ENCODE data around the gene FARP1.
"Not testable (repeated sequence)": the region's sequence is repeated elsewhere in the genome, so short reads cannot be mapped to it uniquely, and the experiment has no call there.

FARP1 gene

GRCh38 chr13:98228661-98229341 lies 85.9 kb downstream of the FARP1 start:
- H3K36me3 ChIP-seq (ENCODE audit: control insufficient read depth in 4 of 4, insufficient read depth in 4 of 4, low read length in 3 of 4), result no peaks in the 10 kb centered on the region
- POLR2A ChIA-PET, result no interaction called here
- CTCF ChIA-PET, result no interaction called here
- DNase-seq, result no peak
- H3K27me3 ChIP-seq (replicated peaks in 2 of 5; ENCODE audit: control insufficient read depth in 4 of 5, insufficient read depth in 5 of 5, low read length in 4 of 5), result no peaks in the 10 kb centered on the region
- H3K4me3 ChIP-seq (ENCODE audit: control insufficient read depth in 1 of 7, extremely low read depth in 1 of 7, insufficient read depth in 4 of 7, low read depth in 2 of 7, low read length in 6 of 7), result no peak overlapping the region
- H3K4me1 ChIP-seq (ENCODE audit: control extremely low read depth in 1 of 4, control insufficient read depth in 4 of 4, insufficient read depth in 4 of 4, low read length in 3 of 4), result no peaks in the 10 kb centered on the region
- no peak overlapping the region for H3K27ac ChIP-seq (ENCODE audit: insufficient read depth in 1 of 2, low read depth in 1 of 2, low read length in 2 of 2, poor library complexity in 1 of 2, severe bottlenecking in 2 of 2)
- 100% methylated on average over 1 of the region's 3 CpGs for WGBS (ENCODE audit: insufficient coverage)
- H3K9me3 ChIP-seq (ENCODE audit: control extremely low read depth in 1 of 5, control insufficient read depth in 4 of 5, insufficient read depth in 2 of 5, low read depth in 1 of 5, low read length in 4 of 5), result peaks cover 0 to 10% (median 0%) of the 10 kb centered on the region in 5 experiments

- H3K4me3 ChIP-seq (ENCODE audit: control insufficient read depth in 1 of 7, extremely low read depth in 1 of 7, insufficient read depth in 4 of 7, low read depth in 2 of 7, low read length in 6 of 7); DNase-seq; H3K36me3 ChIP-seq (ENCODE audit: control insufficient read depth in 4 of 4, insufficient read depth in 4 of 4, low read length in 3 of 4); H3K27ac ChIP-seq (ENCODE audit: insufficient read depth in 1 of 2, low read depth in 1 of 2, low read length in 2 of 2, poor library complexity in 1 of 2, severe bottlenecking in 2 of 2); POLR2A ChIA-PET; H3K27me3 ChIP-seq (replicated peaks in 2 of 5; ENCODE audit: control insufficient read depth in 4 of 5, insufficient read depth in 5 of 5, low read length in 4 of 5); H3K4me1 ChIP-seq (ENCODE audit: control extremely low read depth in 1 of 4, control insufficient read depth in 4 of 4, insufficient read depth in 4 of 4, low read length in 3 of 4); H3K9me3 ChIP-seq (ENCODE audit: control extremely low read depth in 1 of 5, control insufficient read depth in 4 of 5, insufficient read depth in 2 of 5, low read depth in 1 of 5, low read length in 4 of 5); CTCF ChIA-PET: not testable (repeated sequence)
- 93% methylated on average over 3 of the region's 4 CpGs for WGBS (ENCODE audit: insufficient coverage)
These were observed 87.9 kb downstream of the FARP1 start for GRCh38 chr13:98230762-98231161.

GRCh38 chr13:98232456-98232855 lies 89.6 kb downstream of the FARP1 start:
- no peaks in the 10 kb centered on the region for H3K27me3 ChIP-seq (replicated peaks in 2 of 5; ENCODE audit: control insufficient read depth in 4 of 5, insufficient read depth in 5 of 5, low read length in 4 of 5)
- ChIA-PET POLR2A (no interaction called here), CTCF (no interaction called here)
- peaks cover 0 to 7% (median 0%) of the 10 kb centered on the region in 5 experiments for H3K9me3 ChIP-seq (ENCODE audit: control extremely low read depth in 1 of 5, control insufficient read depth in 4 of 5, insufficient read depth in 2 of 5, low read depth in 1 of 5, low read length in 4 of 5)
- H3K4me1 ChIP-seq (ENCODE audit: control extremely low read depth in 1 of 4, control insufficient read depth in 4 of 4, insufficient read depth in 4 of 4, low read length in 3 of 4), result no peaks in the 10 kb centered on the region
- H3K36me3 ChIP-seq (ENCODE audit: control insufficient read depth in 4 of 4, insufficient read depth in 4 of 4, low read length in 3 of 4), result no peaks in the 10 kb centered on the region
- WGBS (ENCODE audit: insufficient coverage), result no CpG with 5 or more reads among the region's 4 CpGs
- no peak overlapping the region for H3K27ac ChIP-seq (ENCODE audit: insufficient read depth in 1 of 2, low read depth in 1 of 2, low read length in 2 of 2, poor library complexity in 1 of 2, severe bottlenecking in 2 of 2)
- no peak overlapping the region for H3K4me3 ChIP-seq (ENCODE audit: control insufficient read depth in 1 of 7, extremely low read depth in 1 of 7, insufficient read depth in 4 of 7, low read depth in 2 of 7, low read length in 6 of 7)
- DNase-seq, result no peak

- WGBS (ENCODE audit: insufficient coverage), result no CpG with 5 or more reads among the region's 2 CpGs
- Histone ChIP-seq H3K9me3 (ENCODE audit: control extremely low read depth in 1 of 5, control insufficient read depth in 4 of 5, insufficient read depth in 2 of 5, low read depth in 1 of 5, low read length in 4 of 5) (peaks cover 0 to 7% (median 0%) of the 10 kb centered on the region in 5 experiments), H3K4me3 (ENCODE audit: control insufficient read depth in 1 of 7, extremely low read depth in 1 of 7, insufficient read depth in 4 of 7, low read depth in 2 of 7, low read length in 6 of 7) (no peak overlapping the region), H3K36me3 (ENCODE audit: control insufficient read depth in 4 of 4, insufficient read depth in 4 of 4, low read length in 3 of 4) (no peaks in the 10 kb centered on the region), H3K27ac (ENCODE audit: insufficient read depth in 1 of 2, low read depth in 1 of 2, low read length in 2 of 2, poor library complexity in 1 of 2, severe bottlenecking in 2 of 2) (no peak overlapping the region), H3K27me3 (replicated peaks in 2 of 5; ENCODE audit: control insufficient read depth in 4 of 5, insufficient read depth in 5 of 5, low read length in 4 of 5) (no peaks in the 10 kb centered on the region), H3K4me1 (ENCODE audit: control extremely low read depth in 1 of 4, control insufficient read depth in 4 of 4, insufficient read depth in 4 of 4, low read length in 3 of 4) (no peaks in the 10 kb centered on the region)
- CTCF ChIA-PET, result interaction anchor here (1.5 kb wide), 1 partner anchor 11 kb away, joined by 4 read pairs; no protein-coding TSS in a partner anchor
- no peak for DNase-seq
- POLR2A ChIA-PET, result no interaction called here
These were observed 90.2 kb downstream of the FARP1 start for GRCh38 chr13:98233127-98233526.

- CTCF ChIA-PET, result interaction anchor here (1.5 kb wide), 1 partner anchor 10 kb away, joined by 4 read pairs; no protein-coding TSS in a partner anchor
- no CpG with 5 or more reads among the region's 1 CpG for WGBS (ENCODE audit: insufficient coverage)
These were observed 91.5 kb downstream of the FARP1 start for GRCh38 chr13:98234348-98234747.

GRCh38 chr13:98236197-98236596 lies 93.3 kb downstream of the FARP1 start:
- Histone ChIP-seq H3K9me3 (ENCODE audit: control extremely low read depth in 1 of 5, control insufficient read depth in 4 of 5, insufficient read depth in 2 of 5, low read depth in 1 of 5, low read length in 4 of 5) (peaks cover 0 to under 1% (median 0%) of the 10 kb centered on the region in 5 experiments), H3K4me1 (ENCODE audit: control extremely low read depth in 1 of 4, control insufficient read depth in 4 of 4, insufficient read depth in 4 of 4, low read length in 3 of 4) (no peaks in the 10 kb centered on the region), H3K36me3 (ENCODE audit: control insufficient read depth in 4 of 4, insufficient read depth in 4 of 4, low read length in 3 of 4) (no peaks in the 10 kb centered on the region), H3K4me3 (ENCODE audit: control insufficient read depth in 1 of 7, extremely low read depth in 1 of 7, insufficient read depth in 4 of 7, low read depth in 2 of 7, low read length in 6 of 7) (no peak overlapping the region), H3K27me3 (replicated peaks in 2 of 5; ENCODE audit: control insufficient read depth in 4 of 5, insufficient read depth in 5 of 5, low read length in 4 of 5) (no peaks in the 10 kb centered on the region), H3K27ac (ENCODE audit: insufficient read depth in 1 of 2, low read depth in 1 of 2, low read length in 2 of 2, poor library complexity in 1 of 2, severe bottlenecking in 2 of 2) (no peak overlapping the region)
- ChIA-PET CTCF (no interaction called here), POLR2A (no interaction called here)
- DNase-seq, result no peak
- WGBS (ENCODE audit: insufficient coverage), result 100% methylated on average over 1 of the region's 6 CpGs

More at GRCh38 chr13:98234348-98234747, 91.5 kb downstream of the FARP1 start:
- DNase-seq, result no peak
- H3K27me3 ChIP-seq (replicated peaks in 2 of 5; ENCODE audit: control insufficient read depth in 4 of 5, insufficient read depth in 5 of 5, low read length in 4 of 5), result no peaks in the 10 kb centered on the region
- POLR2A ChIA-PET, result no interaction called here
- H3K36me3 ChIP-seq (ENCODE audit: control insufficient read depth in 4 of 4, insufficient read depth in 4 of 4, low read length in 3 of 4), result no peaks in the 10 kb centered on the region
- peaks cover 0 to 3% (median 0%) of the 10 kb centered on the region in 5 experiments for H3K9me3 ChIP-seq (ENCODE audit: control extremely low read depth in 1 of 5, control insufficient read depth in 4 of 5, insufficient read depth in 2 of 5, low read depth in 1 of 5, low read length in 4 of 5)
- no peaks in the 10 kb centered on the region for H3K4me1 ChIP-seq (ENCODE audit: control extremely low read depth in 1 of 4, control insufficient read depth in 4 of 4, insufficient read depth in 4 of 4, low read length in 3 of 4)
- no peak overlapping the region for H3K27ac ChIP-seq (ENCODE audit: insufficient read depth in 1 of 2, low read depth in 1 of 2, low read length in 2 of 2, poor library complexity in 1 of 2, severe bottlenecking in 2 of 2)
- no peak overlapping the region for H3K4me3 ChIP-seq (ENCODE audit: control insufficient read depth in 1 of 7, extremely low read depth in 1 of 7, insufficient read depth in 4 of 7, low read depth in 2 of 7, low read length in 6 of 7)

- Histone ChIP-seq H3K4me1 (ENCODE audit: control extremely low read depth in 1 of 4, control insufficient read depth in 4 of 4, insufficient read depth in 4 of 4, low read length in 3 of 4) (no peaks in the 10 kb centered on the region), H3K9me3 (ENCODE audit: control extremely low read depth in 1 of 5, control insufficient read depth in 4 of 5, insufficient read depth in 2 of 5, low read depth in 1 of 5, low read length in 4 of 5) (no peaks in the 10 kb centered on the region), H3K27me3 (replicated peaks in 2 of 5; ENCODE audit: control insufficient read depth in 4 of 5, insufficient read depth in 5 of 5, low read length in 4 of 5) (no peaks in the 10 kb centered on the region), H3K27ac (ENCODE audit: insufficient read depth in 1 of 2, low read depth in 1 of 2, low read length in 2 of 2, poor library complexity in 1 of 2, severe bottlenecking in 2 of 2) (no peak overlapping the region), H3K4me3 (ENCODE audit: control insufficient read depth in 1 of 7, extremely low read depth in 1 of 7, insufficient read depth in 4 of 7, low read depth in 2 of 7, low read length in 6 of 7) (no peak overlapping the region), H3K36me3 (ENCODE audit: control insufficient read depth in 4 of 4, insufficient read depth in 4 of 4, low read length in 3 of 4) (no peaks in the 10 kb centered on the region)
- POLR2A ChIA-PET, result no interaction called here
- no peak for DNase-seq
- CTCF ChIA-PET, result no interaction called here
- WGBS (ENCODE audit: insufficient coverage), result 100% methylated on average over 5 of the region's 8 CpGs
These were observed 94.4 kb downstream of the FARP1 start for GRCh38 chr13:98237331-98237730.
